ENCODE results near the gene ZC3H18. TPM values are rescaled to one million over a fixed set of nuclear protein-coding genes. Genes with fewer than 3 reads are reported as not detected.

ZC3H18 gene
- total and polyA plus RNA-seq, 10 of the 15 experiments (the other 5 are each of a cell fraction or from before 2014, with no cell fraction given), result 1.0 to 58.3 (median 22.4) TPM

GRCh38 chr16:88540346-88540977 lies 29.7 kb upstream of the ZC3H18 start:
- Histone ChIP-seq H3K36me3 (ENCODE audit: control insufficient read depth in 2 of 2, insufficient read depth in 2 of 2, low read length in 1 of 2) (no peaks in the 10 kb centered on the region), H3K4me2 (ENCODE audit: control insufficient read depth, insufficient read depth) (no peak overlapping the region), H3K9ac (ENCODE audit: control insufficient read depth, insufficient read depth, low read length) (no peak overlapping the region), H3K27ac (ENCODE audit: control insufficient read depth, insufficient read depth) (no peak overlapping the region), H2AFZ (ENCODE audit: control insufficient read depth, low read depth, low read length) (no peak overlapping the region), H4K20me1 (ENCODE audit: control insufficient read depth, insufficient read depth) (no peaks in the 10 kb centered on the region), H3K79me2 (ENCODE audit: control insufficient read depth, insufficient read depth, low read length) (no peaks in the 10 kb centered on the region; the same call in 1 of the 2 replicates), H3K27me3 (replicated peaks in 1 of 2; ENCODE audit: control insufficient read depth in 2 of 2, insufficient read depth in 2 of 2, low read length in 1 of 2) (no peaks in the 10 kb centered on the region; a peak in 1 of 4 replicates), H3K9me3 (replicated peaks; ENCODE audit: control insufficient read depth, insufficient read depth, low read length) (peaks cover 14% of the 10 kb centered on the region; the same call in 2 of the 3 replicates), H3K4me1 (ENCODE audit: control insufficient read depth, insufficient read depth, low read length) (no peaks in the 10 kb centered on the region), H3K4me3 (no peak overlapping the region)
- FAIRE-seq (no peak), ATAC-seq (no peak), DNase-seq (ENCODE audit: low read depth, low spot score) (no peak)
- intact Hi-C loops (cut with micrococcal nuclease; ENCODE audit: unreplicated experiment) (no loop called here), in situ Hi-C loops (cut with MboI) (no loop called here)
- CTCF ChIA-PET, result interaction anchor here (0.8 kb wide), 1 partner anchor 97 kb away, joined by 3 read pairs; no protein-coding TSS in a partner anchor
- SMC1A ChIA-PET (ENCODE audit: uncharacterized antibody, unreplicated experiment), result no interaction called here
- RAD21 ChIA-PET (ENCODE audit: unreplicated experiment), result no interaction called here
- 37% methylated on average over 20 of the region's 20 CpGs for WGBS (ENCODE audit: insufficient coverage, insufficient replicate concordance, low lambda C conversion rate, missing lambda C conversion rate)
- no TSS peak for BruUV-seq (replicated peaks)
- POLR2A ChIA-PET, result no interaction called here
- TF ChIP-seq YY1 (IDR thresholded peaks at IDR 0.05; ENCODE audit: low read depth, low read length) (no peak), DPF2 (IDR thresholded peaks at IDR 0.05) (no peak), E2F8 (IDR thresholded peaks at IDR 0.05; ENCODE audit: low read depth, partially characterized antibody) (no peak), HCFC1 (IDR thresholded peaks at IDR 0.05; ENCODE audit: low read length) (no peak), ZNF207 (IDR thresholded peaks at IDR 0.05; ENCODE audit: borderline replicate concordance) (no peak), SMAD5 (IDR thresholded peaks at IDR 0.05; ENCODE audit: low read depth) (no peak), GABPA (IDR thresholded peaks at IDR 0.05; ENCODE audit: low read depth) (no peak), SMARCA5 (IDR thresholded peaks at IDR 0.05) (no peak), RELA (IDR thresholded peaks at IDR 0.05; ENCODE audit: borderline replicate concordance, partially characterized antibody) (no peak), NR2C1 (IDR thresholded peaks at IDR 0.05) (no peak), NFYA (IDR thresholded peaks at IDR 0.05; ENCODE audit: borderline replicate concordance, low read depth, low read length) (no peak), CREB1 (IDR thresholded peaks at IDR 0.05; ENCODE audit: low read depth) (no peak), RCOR1 (conservative IDR thresholded peaks at IDR 0.05; ENCODE audit: low read depth, low read length) (no peak), ZNF384 (IDR thresholded peaks at IDR 0.05; ENCODE audit: borderline replicate concordance, low read depth, low read length) (no peak), ATF2 (IDR thresholded peaks at IDR 0.05; ENCODE audit: low read length) (no peak)
- TF ChIP-seq, protein P1, sequence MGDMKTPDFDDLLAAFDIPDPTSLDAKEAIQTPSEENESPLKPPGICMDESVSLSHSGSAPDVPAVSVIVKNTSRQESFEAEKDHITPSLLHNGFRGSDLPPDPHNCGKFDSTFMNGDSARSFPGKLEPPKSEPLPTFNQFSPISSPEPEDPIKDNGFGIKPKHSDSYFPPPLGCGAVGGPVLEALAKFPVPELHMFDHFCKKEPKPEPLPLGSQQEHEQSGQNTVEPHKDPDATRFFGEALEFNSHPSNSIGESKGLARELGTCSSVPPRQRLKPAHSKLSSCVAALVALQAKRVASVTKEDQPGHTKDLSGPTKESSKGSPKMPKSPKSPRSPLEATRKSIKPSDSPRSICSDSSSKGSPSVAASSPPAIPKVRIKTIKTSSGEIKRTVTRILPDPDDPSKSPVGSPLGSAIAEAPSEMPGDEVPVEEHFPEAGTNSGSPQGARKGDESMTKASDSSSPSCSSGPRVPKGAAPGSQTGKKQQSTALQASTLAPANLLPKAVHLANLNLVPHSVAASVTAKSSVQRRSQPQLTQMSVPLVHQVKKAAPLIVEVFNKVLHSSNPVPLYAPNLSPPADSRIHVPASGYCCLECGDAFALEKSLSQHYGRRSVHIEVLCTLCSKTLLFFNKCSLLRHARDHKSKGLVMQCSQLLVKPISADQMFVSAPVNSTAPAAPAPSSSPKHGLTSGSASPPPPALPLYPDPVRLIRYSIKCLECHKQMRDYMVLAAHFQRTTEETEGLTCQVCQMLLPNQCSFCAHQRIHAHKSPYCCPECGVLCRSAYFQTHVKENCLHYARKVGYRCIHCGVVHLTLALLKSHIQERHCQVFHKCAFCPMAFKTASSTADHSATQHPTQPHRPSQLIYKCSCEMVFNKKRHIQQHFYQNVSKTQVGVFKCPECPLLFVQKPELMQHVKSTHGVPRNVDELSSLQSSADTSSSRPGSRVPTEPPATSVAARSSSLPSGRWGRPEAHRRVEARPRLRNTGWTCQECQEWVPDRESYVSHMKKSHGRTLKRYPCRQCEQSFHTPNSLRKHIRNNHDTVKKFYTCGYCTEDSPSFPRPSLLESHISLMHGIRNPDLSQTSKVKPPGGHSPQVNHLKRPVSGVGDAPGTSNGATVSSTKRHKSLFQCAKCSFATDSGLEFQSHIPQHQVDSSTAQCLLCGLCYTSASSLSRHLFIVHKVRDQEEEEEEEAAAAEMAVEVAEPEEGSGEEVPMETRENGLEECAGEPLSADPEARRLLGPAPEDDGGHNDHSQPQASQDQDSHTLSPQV (IDR thresholded peaks at IDR 0.05), result no peak

All from GM12878 (cell line).